Gastroesophageal sphincter (tissue), 4 donors: ENCODE results near the gene HEXB. TPM values are rescaled to one million over a fixed set of nuclear protein-coding genes. Genes with fewer than 3 reads are reported as not detected.

Experiments used
- ATAC-seq: fragments of 150-250 bp; one replicate; pipeline ENCODE4 v1.9.1; 2016; ENCODE audit warnings: mild to moderate bottlenecking, moderate library complexity
- H3K27ac ChIP-seq, 4 donors: fragments of 200-600 bp; sonication (generic) in 3 of 4; 1 replicate in 3 of 4; 2 replicates in 1 of 4; pipeline ENCODE4 v1.5.1; 2016 to 2019
- H3K27me3 ChIP-seq: fragments of 200-600 bp; sonication (generic); one replicate; pipeline ENCODE4 v1.5.1; 2019
- H3K36me3 ChIP-seq, 2 donors: fragments of 200-600 bp; sonication (generic); one replicate each; pipeline ENCODE4 v1.5.1; 2019; ENCODE audit warnings: control low read depth in 1 of 2
- H3K4me1 ChIP-seq, 3 donors: fragments of 200-600 bp; sonication (generic); 1 replicate in 2 of 3; 2 replicates in 1 of 3; pipeline ENCODE4 v1.5.1; 2016 to 2019; ENCODE audit warnings: control low read depth in 2 of 3
- H3K4me3 ChIP-seq, 2 donors: fragments of 200-600 bp; sonication (generic); one replicate each; pipeline ENCODE4 v1.5.1; 2019; ENCODE audit warnings: mild to moderate bottlenecking in 1 of 2, moderate library complexity in 1 of 2
- H3K9me3 ChIP-seq, 3 donors: fragments of 200-600 bp; sonication (generic); one replicate each; pipeline ENCODE4 v1.5.1; 2017 to 2019; ENCODE audit warnings: control low read depth in 2 of 3
- CTCF ChIP-seq, 4 experiments: fragments of 200-600 bp in 2 of 4; fragments of 450-650 bp in 2 of 4; sonication (generic) in 1 of 4; IDR thresholded peaks; one replicate each; pipeline ENCODE4 v1.5.1; 2017 to 2019; ENCODE audit warnings: antibody characterized with exemption in 4 of 4, mild to moderate bottlenecking in 2 of 4, moderate library complexity in 2 of 4
- EP300 ChIP-seq: sonication (generic); formaldehyde crosslinking; IDR thresholded peaks from one replicate; pipeline ENCODE4 v1.6.1; 2017; ENCODE audit warnings: antibody characterized with exemption, mild to moderate bottlenecking
- POLR2A ChIP-seq, 2 donors: fragments of 450-650 bp; IDR thresholded peaks; one replicate each; pipeline ENCODE4 v1.6.1; 2017; ENCODE audit warnings: antibody characterized with exemption in 2 of 2, mild to moderate bottlenecking in 2 of 2, moderate library complexity in 1 of 2
- POLR2AphosphoS5 ChIP-seq: sonication (generic); formaldehyde crosslinking; IDR thresholded peaks from one replicate; pipeline ENCODE4 v1.6.1; 2017; ENCODE audit warnings: antibody characterized with exemption
- WGBS, 2 donors: methylation state at CpG; one replicate each; pipeline ENCODE4 v1.1.5; 2018; ENCODE audit warnings: low coverage in 1 of 2; 5-methylcytosine and 5-hydroxymethylcytosine counted together
- total RNA-seq, 4 donors: library from RNA; depleted of rRNA; stranded (reverse); fragments of >200 nt; gene quantifications; one replicate each; pipeline ENCODE4 v1.1.0, GENCODE V29; 2016

Gene HEXB
- total RNA-seq, 4 donors from 2014 or later: 89.1 to 135 (median 103) TPM

- TF ChIP-seq EP300 (no peak), CTCF (IDR thresholded peaks at IDR 0.05) (no peak), POLR2A (IDR thresholded peaks at IDR 0.05) (no peak), POLR2AphosphoS5 (no peak)
- Histone ChIP-seq H3K27ac (no peak overlapping the region), H3K27me3 (peaks cover 9% of the 10 kb centered on the region), H3K36me3 (no peaks in the 10 kb centered on the region), H3K9me3 (no peaks in the 10 kb centered on the region), H3K4me3 (no peak overlapping the region), H3K4me1 (no peaks in the 10 kb centered on the region)
- WGBS, 2 donors: 40 to 44% methylated on average over 1 to 2 of the region's 2 CpGs
- no peak for ATAC-seq
Observed at GRCh38 chr5:74665273-74665672, 19.8 kb upstream of the HEXB start.

- no peak for ATAC-seq
- 46 to 75% methylated on average over 1 of the region's 1 CpG for WGBS, 2 donors
- H3K27ac ChIP-seq: no peak overlapping the region
- no peaks in the 10 kb centered on the region for H3K9me3 ChIP-seq
- H3K4me1 ChIP-seq: no peaks in the 10 kb centered on the region
- H3K27me3 ChIP-seq: peaks cover 9% of the 10 kb centered on the region
- no peak overlapping the region for H3K4me3 ChIP-seq
- H3K36me3 ChIP-seq: no peaks in the 10 kb centered on the region
- TF ChIP-seq EP300: no peak
- no peak for TF ChIP-seq POLR2AphosphoS5
- TF ChIP-seq CTCF (IDR thresholded peaks at IDR 0.05): no peak
- TF ChIP-seq POLR2A (IDR thresholded peaks at IDR 0.05): no peak
Observed at GRCh38 chr5:74665816-74666215, 19.2 kb upstream of the HEXB start.

- peaks cover 9% of the 10 kb centered on the region for H3K27me3 ChIP-seq
- no peak for TF ChIP-seq EP300
- TF ChIP-seq POLR2A (IDR thresholded peaks at IDR 0.05): no peak
- TF ChIP-seq POLR2AphosphoS5: no peak
- TF ChIP-seq CTCF (IDR thresholded peaks at IDR 0.05): no peak
- no peak overlapping the region for H3K4me3 ChIP-seq
- H3K4me1 ChIP-seq: peaks cover 0 to 4% (median 0%) of the 10 kb centered on the region in 3 donors
- 82 to 92% methylated on average over 4 of the region's 4 CpGs for WGBS, 2 donors
- no peak overlapping the region for H3K27ac ChIP-seq
- no peaks in the 10 kb centered on the region for H3K9me3 ChIP-seq
- ATAC-seq: no peak
- no peaks in the 10 kb centered on the region for H3K36me3 ChIP-seq
Observed at GRCh38 chr5:74667396-74667795, 17.6 kb upstream of the HEXB start.

GRCh38 chr5:74669821-74670220, 15.2 kb upstream of the HEXB start:
- H3K9me3 ChIP-seq: no peaks in the 10 kb centered on the region
- TF ChIP-seq EP300: no peak
- no peak for TF ChIP-seq CTCF (IDR thresholded peaks at IDR 0.05)
- TF ChIP-seq POLR2A (IDR thresholded peaks at IDR 0.05): no peak
- no peak for TF ChIP-seq POLR2AphosphoS5
- H3K36me3 ChIP-seq: no peaks in the 10 kb centered on the region
- H3K27ac ChIP-seq: no peak overlapping the region
- peaks cover 0 to 22% (median 0%) of the 10 kb centered on the region in 3 donors for H3K4me1 ChIP-seq
- H3K4me3 ChIP-seq: no peak overlapping the region
- ATAC-seq: no peak
- no peaks in the 10 kb centered on the region for H3K27me3 ChIP-seq
- WGBS, 2 donors: 78% methylated on average over 2 of the region's 2 CpGs; no CpG with 5 or more reads in 1 of the 2 donors

GRCh38 chr5:74670396-74671038, 14.5 kb upstream of the HEXB start:
- WGBS, 2 donors: 74 to 79% methylated on average over 4 of the region's 11 CpGs
- Histone ChIP-seq H3K4me3 (no peak overlapping the region), H3K27ac (no peak overlapping the region), H3K27me3 (no peaks in the 10 kb centered on the region), H3K4me1 (peaks cover 0 to 22% (median 0%) of the 10 kb centered on the region in 3 donors), H3K36me3 (no peaks in the 10 kb centered on the region), H3K9me3 (no peaks in the 10 kb centered on the region)
- no peak for ATAC-seq
- TF ChIP-seq EP300: no peak
- TF ChIP-seq POLR2AphosphoS5: no peak
- TF ChIP-seq CTCF (IDR thresholded peaks at IDR 0.05): no peak
- TF ChIP-seq POLR2A (IDR thresholded peaks at IDR 0.05): no peak
